HEK293T (cell line): ENCODE measurements around the gene TCFL5.

Source experiments
- ARNT ChIP-seq: fragments of 450-650 bp; IDR thresholded peaks from 2 replicates; pipeline ENCODE4 v1.6.1; 2017; ENCODE audit warnings: mild to moderate bottlenecking
- FOXA1 ChIP-seq: fragments of 450-650 bp; IDR thresholded peaks from 2 replicates; pipeline ENCODE4 v1.6.1; 2016; ENCODE audit warnings: mild to moderate bottlenecking
- FOXM1 ChIP-seq: fragments of 450-650 bp; IDR thresholded peaks from 2 replicates; pipeline ENCODE4 v1.6.1; 2017; ENCODE audit warnings: mild to moderate bottlenecking, borderline replicate concordance
- HDGF ChIP-seq: fragments of 450-650 bp; IDR thresholded peaks from 2 replicates; pipeline ENCODE4 v1.6.1; 2017; ENCODE audit warnings: antibody characterized with exemption, borderline replicate concordance
- L3MBTL2 ChIP-seq: fragments of 450-650 bp; conservative IDR thresholded peaks from 2 replicates; pipeline ENCODE4 v1.6.1; 2016; ENCODE audit warnings: mild to moderate bottlenecking
- NFRKB ChIP-seq: fragments of 450-650 bp; IDR thresholded peaks from 2 replicates; pipeline ENCODE4 v1.6.1; 2016; ENCODE audit warnings: mild to moderate bottlenecking, moderate library complexity
- TARDBP ChIP-seq: fragments of 450-650 bp; IDR thresholded peaks from 2 replicates; pipeline ENCODE4 v1.6.1; 2016
- ZNF384 ChIP-seq: fragments of 450-650 bp; IDR thresholded peaks from 2 replicates; pipeline ENCODE4 v1.6.1; 2016

- TF ChIP-seq ZNF384, result no peak
- TF ChIP-seq ARNT, result no peak
- TF ChIP-seq FOXA1, result no peak
- no peak for TF ChIP-seq FOXM1
- no peak for TF ChIP-seq NFRKB
- no peak for TF ChIP-seq HDGF
- TF ChIP-seq TARDBP, result no peak
- TF ChIP-seq L3MBTL2, result no peak
Observed at GRCh38 chr20:62840244-62841197, 21.1 kb downstream of the TCFL5 start.
